Spleen (tissue), 11 donors: ENCODE measurements around the gene TUBGCP2. TPM values are rescaled to one million over a fixed set of nuclear protein-coding genes. Genes with fewer than 3 reads are reported as not detected.

Source experiments
- DNase-seq: peaks from one replicate; pipeline ENCODE4 v3.0.0-alpha.2; 2020
- H3K27ac ChIP-seq, 8 donors: fragments of 200-600 bp; sonication (generic) in 7 of 8; 1 replicate in 4 of 8; 2 replicates in 4 of 8; pipeline versions ENCODE4 v1.5.0 to v1.8.0; 2016 to 2021; ENCODE audit warnings: inconsistent platforms in 4 of 8, mild to moderate bottlenecking in 4 of 8, moderate library complexity in 1 of 8
- H3K27me3 ChIP-seq, 7 donors: fragments of 200-600 bp; sonication (generic) in 6 of 7; replicated peaks in 1 of 7; 1 replicate in 4 of 7; 2 replicates in 3 of 7; pipeline versions ENCODE4 v1.5.0 to v1.8.0; 2016 to 2021; ENCODE audit warnings: inconsistent platforms in 3 of 7, mild to moderate bottlenecking in 1 of 7
- H3K36me3 ChIP-seq, 6 donors: fragments of 200-600 bp; sonication (generic) in 5 of 6; 1 replicate in 4 of 6; 2 replicates in 2 of 6; pipeline versions ENCODE4 v1.5.0 to v1.8.0; 2016 to 2021; ENCODE audit warnings: inconsistent platforms in 2 of 6
- H3K4me1 ChIP-seq, 6 donors: fragments of 200-600 bp; sonication (generic) in 5 of 6; 1 replicate in 3 of 6; 2 replicates in 3 of 6; pipeline versions ENCODE4 v1.5.0 to v1.8.0; 2016 to 2021; ENCODE audit warnings: inconsistent platforms in 3 of 6
- H3K4me3 ChIP-seq, 8 donors: fragments of 200-600 bp; sonication (generic) in 7 of 8; 1 replicate in 4 of 8; 2 replicates in 4 of 8; pipeline versions ENCODE4 v1.5.0 to v1.8.0; 2016 to 2021; ENCODE audit warnings: inconsistent platforms in 4 of 8, mild to moderate bottlenecking in 4 of 8, moderate library complexity in 2 of 8
- H3K9me3 ChIP-seq, 8 donors: fragments of 200-600 bp; sonication (generic) in 7 of 8; 1 replicate in 4 of 8; 2 replicates in 4 of 8; pipeline versions ENCODE4 v1.5.0 to v1.8.0; 2016 to 2021; ENCODE audit warnings: inconsistent platforms in 4 of 8
- POLR2A ChIP-seq, 3 donors: fragments of 450-650 bp; IDR thresholded peaks; one replicate each; pipeline ENCODE4 v1.5.1; 2017; ENCODE audit warnings: antibody characterized with exemption in 3 of 3, mild to moderate bottlenecking in 1 of 3
- POLR2AphosphoS5 ChIP-seq, 3 donors: sonication (generic); formaldehyde crosslinking; IDR thresholded peaks; one replicate each; pipeline ENCODE4 v1.5.1; 2017; ENCODE audit warnings: antibody characterized with exemption in 3 of 3
- WGBS, 5 donors: extraction: QIAGEN DNeasy Blood & Tissue Kit in 3 of 5; methylation state at CpG; one replicate each; pipeline versions ENCODE4 v1.1.5 to v1.1.7; 2013 to 2018; 5-methylcytosine and 5-hydroxymethylcytosine counted together
- intact Hi-C: fragments of 100-400 bp; cut with DNase I; formaldehyde crosslinking; loops from one replicate; pipeline ENCODE4 v1.15.0; 2023; ENCODE audit warnings: low total_unique reads
- polyA plus RNA-seq, 3 donors: library from polyadenylated mRNA; stranded (reverse); fragments of 200-250 nt; gene quantifications; one replicate each; pipeline ENCODE4 v1.2.1, GENCODE V29; 2013
- total RNA-seq, 7 donors: library from RNA; depleted of rRNA in 3 of 7; stranded (reverse); fragments of >200 nt in 3 of 7; fragmentation: NEBNext Ultra II Directional in 4 of 7; extraction: Animal tissue kit (Norgen Biotek cat#: 25700) in 4 of 7; gene quantifications; one replicate each; pipeline versions ENCODE4 v1.1.0 to v1.2.1, GENCODE V29; 2016 to 2021
- TF ChIP-seq, protein P1 (sequence below), 11 experiments: fragments of 200-600 bp in 7 of 11; fragments of 450-650 bp in 4 of 11; sonication (generic) in 4 of 11; IDR thresholded peaks in 8 of 11; conservative IDR thresholded peaks in 3 of 11; 1 replicate in 7 of 11; 2 replicates in 4 of 11; pipeline versions ENCODE4 v1.4.0 to v1.8.0; 2016 to 2021; ENCODE audit warnings: antibody characterized with exemption in 11 of 11, inconsistent platforms in 4 of 11, mild to moderate bottlenecking in 1 of 11
- donor health status: healthy with polysubstance abuse.
- donor health status: DM: no; HTN: no; CAD: no; lungs with moderate emphysema.
- donor health status: DM: no; HTN: no; CAD: no.
- donor health status: Bipolar disorder and iron deficiency.
- donor health status: healthy.
- donor health status: DM: no; HTN: no; CAD: no.
- donor health status: DM: yes; HTN: yes; CAD: no.

The TUBGCP2 gene
- total and polyA plus RNA-seq, 10 donors, result 40.2 to 201 (median 57.6) TPM

- TF ChIP-seq POLR2AphosphoS5 (IDR thresholded peaks at IDR 0.05), result no peak
- TF ChIP-seq POLR2A (IDR thresholded peaks at IDR 0.05), result no peak
- TF ChIP-seq, protein P1, sequence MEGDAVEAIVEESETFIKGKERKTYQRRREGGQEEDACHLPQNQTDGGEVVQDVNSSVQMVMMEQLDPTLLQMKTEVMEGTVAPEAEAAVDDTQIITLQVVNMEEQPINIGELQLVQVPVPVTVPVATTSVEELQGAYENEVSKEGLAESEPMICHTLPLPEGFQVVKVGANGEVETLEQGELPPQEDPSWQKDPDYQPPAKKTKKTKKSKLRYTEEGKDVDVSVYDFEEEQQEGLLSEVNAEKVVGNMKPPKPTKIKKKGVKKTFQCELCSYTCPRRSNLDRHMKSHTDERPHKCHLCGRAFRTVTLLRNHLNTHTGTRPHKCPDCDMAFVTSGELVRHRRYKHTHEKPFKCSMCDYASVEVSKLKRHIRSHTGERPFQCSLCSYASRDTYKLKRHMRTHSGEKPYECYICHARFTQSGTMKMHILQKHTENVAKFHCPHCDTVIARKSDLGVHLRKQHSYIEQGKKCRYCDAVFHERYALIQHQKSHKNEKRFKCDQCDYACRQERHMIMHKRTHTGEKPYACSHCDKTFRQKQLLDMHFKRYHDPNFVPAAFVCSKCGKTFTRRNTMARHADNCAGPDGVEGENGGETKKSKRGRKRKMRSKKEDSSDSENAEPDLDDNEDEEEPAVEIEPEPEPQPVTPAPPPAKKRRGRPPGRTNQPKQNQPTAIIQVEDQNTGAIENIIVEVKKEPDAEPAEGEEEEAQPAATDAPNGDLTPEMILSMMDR (IDR thresholded peaks at IDR 0.05 in 8 of 11, conservative IDR thresholded peaks at IDR 0.05 in 3 of 11), result no peak
- no peaks in the 10 kb centered on the region for H3K9me3 ChIP-seq
- intact Hi-C loops, result loop anchor here (10.0 kb wide), 1 partner anchor 110 kb away; no protein-coding TSS in a partner anchor
- DNase-seq, result no peak
- H3K4me1 ChIP-seq, result peaks cover 25 to 38% (median 28%) of the 10 kb centered on the region in 6 donors
- no peaks in the 10 kb centered on the region for H3K36me3 ChIP-seq
- H3K4me3 ChIP-seq, result no peak overlapping the region
- WGBS, 5 donors, result 56 to 78% (median 70%) methylated on average over 12 to 13 of the region's 13 CpGs
- H3K27ac ChIP-seq, result no peak overlapping the region
- peaks cover 0 to 32% (median 0%) of the 10 kb centered on the region in 7 donors for H3K27me3 ChIP-seq
Observed at GRCh38 chr10:133254421-133255120, 54.1 kb downstream of the TUBGCP2 start.

DNA sequence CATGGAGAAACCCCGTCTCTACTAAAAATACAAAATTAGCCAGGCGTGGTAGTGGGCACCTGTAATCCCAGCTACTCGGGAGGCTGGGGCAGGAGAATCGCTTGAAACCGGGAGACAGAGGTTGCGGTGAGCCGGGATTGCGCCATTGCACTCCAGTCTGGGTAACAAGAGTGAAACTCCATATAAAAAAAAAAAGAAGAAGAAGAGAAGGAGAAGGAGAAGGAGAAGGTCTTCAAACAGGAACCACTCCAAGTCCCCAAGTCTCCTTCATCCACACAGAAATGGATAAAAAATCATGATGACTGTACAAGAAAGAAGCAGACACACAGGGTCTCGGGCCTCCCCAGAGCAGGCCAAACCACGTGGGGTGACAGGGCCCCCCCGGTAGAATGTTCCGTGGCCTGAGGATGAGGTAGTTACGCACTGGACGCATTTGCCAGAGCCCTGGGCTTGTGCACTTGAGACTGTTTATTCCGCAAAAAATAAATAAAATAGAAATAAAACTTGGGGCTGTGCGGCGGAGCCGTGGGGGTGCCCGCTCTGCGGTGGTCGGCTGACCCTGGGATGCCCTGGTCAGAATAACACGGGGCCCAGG is 55.2 kb downstream of the TUBGCP2 start:
- H3K4me1 ChIP-seq, result peaks cover 14 to 27% (median 17%) of the 10 kb centered on the region in 6 donors
- intact Hi-C loops, result loop anchor here (10.0 kb wide), 1 partner anchor 109 kb away; no protein-coding TSS in a partner anchor
- no peak for DNase-seq

DNA sequence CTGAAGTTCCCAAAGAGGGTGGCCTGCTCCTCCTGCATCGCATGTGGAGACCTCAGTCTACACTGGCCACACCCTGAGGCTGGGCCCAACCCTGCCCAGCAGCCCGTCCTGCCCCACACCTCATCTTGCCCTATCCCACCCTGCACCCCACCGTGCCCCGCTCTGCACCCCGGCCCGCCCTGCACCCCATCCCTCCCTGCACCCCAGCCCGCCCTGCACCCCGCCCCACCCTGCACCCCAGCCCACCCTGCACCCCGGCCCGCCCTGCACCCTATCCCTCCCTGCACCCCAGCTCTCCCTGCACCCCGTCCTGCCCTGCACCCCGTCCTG is 56.5 kb downstream of the TUBGCP2 start:
- 74 to 91% (median 85%) methylated on average over 6 to 12 of the region's 12 CpGs for whole genome bisulfite sequencing, 5 donors
- TF ChIP-seq POLR2A (IDR thresholded peaks at IDR 0.05) (no peak), POLR2AphosphoS5 (IDR thresholded peaks at IDR 0.05) (no peak)
- TF ChIP-seq, protein P1 (IDR thresholded peaks at IDR 0.05 in 8 of 11, conservative IDR thresholded peaks at IDR 0.05 in 3 of 11), result no peak
- no peak overlapping the region for H3K4me3 ChIP-seq
- H3K27me3 ChIP-seq, result peaks cover 0 to 53% (median 14%) of the 10 kb centered on the region in 7 donors
- H3K9me3 ChIP-seq, result no peaks in the 10 kb centered on the region
- intact Hi-C loops, result loop anchor here (10.0 kb wide), 1 partner anchor 107 kb away; no protein-coding TSS in a partner anchor
- peaks cover 1 to 15% (median 4%) of the 10 kb centered on the region in 6 donors for H3K4me1 ChIP-seq
- no peak for DNase-seq
- no peak overlapping the region for H3K27ac ChIP-seq
- H3K36me3 ChIP-seq, result no peaks in the 10 kb centered on the region

More for the DNA sequence above, 55.2 kb downstream of the TUBGCP2 start:
- Histone ChIP-seq H3K4me3 (no peak overlapping the region), H3K27ac (no peak overlapping the region), H3K27me3 (peaks cover 0 to 41% (median 2%) of the 10 kb centered on the region in 7 donors), H3K36me3 (no peaks in the 10 kb centered on the region), H3K9me3 (no peaks in the 10 kb centered on the region)
- TF ChIP-seq POLR2AphosphoS5 (IDR thresholded peaks at IDR 0.05), result no peak
- TF ChIP-seq, protein P1 (IDR thresholded peaks at IDR 0.05 in 8 of 11, conservative IDR thresholded peaks at IDR 0.05 in 3 of 11), result no peak
- TF ChIP-seq POLR2A (IDR thresholded peaks at IDR 0.05), result no peak
- 71 to 87% (median 80%) methylated on average over 22 of the region's 22 CpGs for WGBS, 5 donors
